ENCODE measurements around the gene ARL2BP. TPM values are rescaled to one million over a fixed set of nuclear protein-coding genes. Genes with fewer than 3 reads are reported as not detected.

The ARL2BP gene
- total and polyA plus RNA-seq, 4 donors = 13.4 to 33.6 (median 19.2) TPM

DNA sequence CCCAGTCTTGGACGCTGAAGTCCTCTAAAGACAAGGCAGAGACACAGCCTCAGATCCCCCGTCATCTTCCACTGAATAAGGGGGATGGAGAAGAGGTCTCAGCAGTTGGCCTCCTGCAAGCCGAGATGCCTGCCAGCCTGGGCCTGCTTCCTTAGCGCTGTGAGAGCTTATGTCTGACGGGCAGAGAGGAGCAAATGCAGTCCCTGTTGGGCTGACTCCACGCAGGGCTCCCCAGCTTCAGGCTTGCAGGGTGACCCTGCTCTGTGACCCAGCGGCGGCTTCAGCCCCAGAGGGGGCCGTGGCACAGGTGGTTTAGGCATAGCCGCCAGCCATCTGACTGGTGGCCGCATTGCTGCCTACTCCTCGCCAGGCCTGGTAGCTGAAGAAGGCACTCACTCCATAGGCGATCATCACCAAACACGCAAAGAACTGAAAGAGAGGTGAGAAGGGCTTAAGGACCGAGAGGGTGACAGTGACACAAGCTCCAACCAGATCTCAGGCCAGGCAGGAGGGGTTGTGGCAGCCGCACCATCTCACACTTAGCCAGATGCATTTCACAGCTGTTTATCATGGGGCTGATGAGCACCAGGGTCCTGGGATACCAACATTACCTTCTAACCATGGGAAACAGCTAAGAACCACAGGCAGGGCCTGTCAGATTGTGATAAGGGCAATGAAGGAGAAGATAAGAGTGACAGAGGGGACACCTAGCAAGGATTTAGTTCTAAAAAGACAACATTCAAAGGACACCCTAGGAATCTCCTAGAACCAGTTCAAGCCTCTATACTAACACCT, 11.7 kb downstream of the ARL2BP start:
- no peak overlapping the region for H3K4me3 ChIP-seq (ENCODE audit: low read depth in 1 of 3, low read length in 3 of 3)
- no peak for DNase-seq (ENCODE audit: low spot score)
- TF ChIP-seq RAD21 (IDR thresholded peaks at IDR 0.05) (no peak), NR2F2 (IDR thresholded peaks at IDR 0.05) (no peak)
- peaks cover 1 to 19% (median 13%) of the 10 kb centered on the region in 4 donors for H3K4me1 ChIP-seq (ENCODE audit: control insufficient read depth in 4 of 4, insufficient read depth in 4 of 4, low read length in 3 of 4)
- no peaks in the 10 kb centered on the region for H3K9me3 ChIP-seq (ENCODE audit: control insufficient read depth in 4 of 4, low read length in 3 of 4)
- H3K27me3 ChIP-seq (ENCODE audit: control insufficient read depth in 4 of 4, insufficient read depth in 4 of 4, low read length in 3 of 4) = no peaks in the 10 kb centered on the region
- WGBS = 95% methylated on average over 16 of the region's 16 CpGs
- no peak overlapping the region for H3K9ac ChIP-seq (ENCODE audit: low read depth in 1 of 2, low read length in 2 of 2)
- peaks cover 0 to 6% (median 3%) of the 10 kb centered on the region in 4 donors for H3K36me3 ChIP-seq (ENCODE audit: control insufficient read depth in 4 of 4, insufficient read depth in 3 of 4, low read depth in 1 of 4, low read length in 3 of 4)
- H3K27ac ChIP-seq (ENCODE audit: low read depth in 1 of 2, low read length in 2 of 2) = no peak overlapping the region

DNA sequence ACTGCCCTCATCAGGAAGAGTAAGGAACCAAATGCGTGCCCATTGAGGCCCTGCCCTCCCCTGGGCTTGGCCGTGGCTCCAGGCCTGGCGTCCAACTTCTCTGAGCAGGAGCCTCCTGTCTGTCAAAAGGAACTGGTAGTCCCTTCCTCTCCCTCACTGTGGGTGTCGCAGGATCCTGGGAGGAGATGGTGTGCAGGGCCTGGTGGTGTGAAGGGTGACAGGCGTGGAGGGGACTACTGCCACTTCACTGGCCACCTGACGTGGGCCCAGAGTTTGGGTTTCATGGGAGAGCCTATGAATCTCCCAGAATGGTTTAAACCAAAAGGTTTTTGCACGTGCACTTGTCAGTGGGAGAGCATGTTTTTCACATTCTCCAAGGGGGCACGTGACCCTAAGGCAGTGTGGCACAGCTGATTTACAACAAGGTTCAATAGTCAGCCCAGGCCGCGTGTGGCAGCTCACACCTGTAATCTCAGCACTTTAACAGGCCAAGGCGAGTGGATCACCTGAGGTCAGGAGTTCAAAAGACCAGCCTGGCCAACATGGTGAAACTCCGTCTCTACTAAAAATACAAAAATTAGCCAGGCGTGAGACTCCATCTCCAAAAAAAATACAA, 12.5 kb downstream of the ARL2BP start:
- H3K4me1 ChIP-seq (ENCODE audit: control insufficient read depth in 4 of 4, insufficient read depth in 4 of 4, low read length in 3 of 4) = peaks cover 0 to 14% (median 9%) of the 10 kb centered on the region in 4 donors
- no peak overlapping the region for H3K27ac ChIP-seq (ENCODE audit: low read depth in 1 of 2, low read length in 2 of 2)
- H3K4me3 ChIP-seq (ENCODE audit: low read depth in 1 of 3, low read length in 3 of 3) = no peak overlapping the region
- H3K9ac ChIP-seq (ENCODE audit: low read depth in 1 of 2, low read length in 2 of 2) = no peak overlapping the region
- H3K36me3 ChIP-seq (ENCODE audit: control insufficient read depth in 4 of 4, insufficient read depth in 3 of 4, low read depth in 1 of 4, low read length in 3 of 4) = peaks cover 0 to 6% (median 1%) of the 10 kb centered on the region in 4 donors
- H3K27me3 ChIP-seq (ENCODE audit: control insufficient read depth in 4 of 4, insufficient read depth in 4 of 4, low read length in 3 of 4) = no peaks in the 10 kb centered on the region
- H3K9me3 ChIP-seq (ENCODE audit: control insufficient read depth in 4 of 4, low read length in 3 of 4) = no peaks in the 10 kb centered on the region
- WGBS = 75% methylated on average over 13 of the region's 13 CpGs
- no peak for DNase-seq (ENCODE audit: low spot score)
- TF ChIP-seq FOXA2 (IDR thresholded peaks at IDR 0.05) = no peak
- TF ChIP-seq JUND (IDR thresholded peaks at IDR 0.05) = no peak
- TF ChIP-seq RAD21 (IDR thresholded peaks at IDR 0.05) = no peak
- no peak for TF ChIP-seq HNF4G (IDR thresholded peaks at IDR 0.05)
- TF ChIP-seq NR2F2 (IDR thresholded peaks at IDR 0.05) = no peak
- TF ChIP-seq EGR1 (IDR thresholded peaks at IDR 0.05; ENCODE audit: low read depth in 2 of 2) = no peak
- TF ChIP-seq RXRA (IDR thresholded peaks at IDR 0.05) = peak; percentile 30 to 38
- TF ChIP-seq, protein P1, sequence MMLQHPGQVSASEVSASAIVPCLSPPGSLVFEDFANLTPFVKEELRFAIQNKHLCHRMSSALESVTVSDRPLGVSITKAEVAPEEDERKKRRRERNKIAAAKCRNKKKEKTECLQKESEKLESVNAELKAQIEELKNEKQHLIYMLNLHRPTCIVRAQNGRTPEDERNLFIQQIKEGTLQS (IDR thresholded peaks at IDR 0.05) = no peak
- TF ChIP-seq, protein P2, sequence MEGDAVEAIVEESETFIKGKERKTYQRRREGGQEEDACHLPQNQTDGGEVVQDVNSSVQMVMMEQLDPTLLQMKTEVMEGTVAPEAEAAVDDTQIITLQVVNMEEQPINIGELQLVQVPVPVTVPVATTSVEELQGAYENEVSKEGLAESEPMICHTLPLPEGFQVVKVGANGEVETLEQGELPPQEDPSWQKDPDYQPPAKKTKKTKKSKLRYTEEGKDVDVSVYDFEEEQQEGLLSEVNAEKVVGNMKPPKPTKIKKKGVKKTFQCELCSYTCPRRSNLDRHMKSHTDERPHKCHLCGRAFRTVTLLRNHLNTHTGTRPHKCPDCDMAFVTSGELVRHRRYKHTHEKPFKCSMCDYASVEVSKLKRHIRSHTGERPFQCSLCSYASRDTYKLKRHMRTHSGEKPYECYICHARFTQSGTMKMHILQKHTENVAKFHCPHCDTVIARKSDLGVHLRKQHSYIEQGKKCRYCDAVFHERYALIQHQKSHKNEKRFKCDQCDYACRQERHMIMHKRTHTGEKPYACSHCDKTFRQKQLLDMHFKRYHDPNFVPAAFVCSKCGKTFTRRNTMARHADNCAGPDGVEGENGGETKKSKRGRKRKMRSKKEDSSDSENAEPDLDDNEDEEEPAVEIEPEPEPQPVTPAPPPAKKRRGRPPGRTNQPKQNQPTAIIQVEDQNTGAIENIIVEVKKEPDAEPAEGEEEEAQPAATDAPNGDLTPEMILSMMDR (IDR thresholded peaks at IDR 0.05; ENCODE audit: low read depth, low read length, missing input control) = no peak
- TF ChIP-seq HNF4A (conservative IDR thresholded peaks at IDR 0.05) = peak; percentile 11 to 21
- TF ChIP-seq YY1 (IDR thresholded peaks at IDR 0.05) = no peak
- no peak for TF ChIP-seq ZBTB33 (IDR thresholded peaks at IDR 0.05)
- TF ChIP-seq, protein P3, sequence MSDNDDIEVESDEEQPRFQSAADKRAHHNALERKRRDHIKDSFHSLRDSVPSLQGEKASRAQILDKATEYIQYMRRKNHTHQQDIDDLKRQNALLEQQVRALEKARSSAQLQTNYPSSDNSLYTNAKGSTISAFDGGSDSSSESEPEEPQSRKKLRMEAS (IDR thresholded peaks at IDR 0.05) = no peak
- TF ChIP-seq FOXA1 (IDR thresholded peaks at IDR 0.05) = no peak
